HG02610 (cell line): ENCODE measurements around the gene ADPRHL1.
"Not testable (repeated sequence)": the region's sequence is repeated elsewhere in the genome, so short reads cannot be mapped to it uniquely, and the experiment has no call there.

Experiments
- ATAC-seq: cut with Tn5 transposase; IDR thresholded peaks from one replicate; pipeline ENCODE4 v1.9.1; 2021; ENCODE audit warnings: mild to moderate bottlenecking, moderate library complexity; ENCODE audit not compliant: unreplicated experiment

The ADPRHL1 gene

DNA sequence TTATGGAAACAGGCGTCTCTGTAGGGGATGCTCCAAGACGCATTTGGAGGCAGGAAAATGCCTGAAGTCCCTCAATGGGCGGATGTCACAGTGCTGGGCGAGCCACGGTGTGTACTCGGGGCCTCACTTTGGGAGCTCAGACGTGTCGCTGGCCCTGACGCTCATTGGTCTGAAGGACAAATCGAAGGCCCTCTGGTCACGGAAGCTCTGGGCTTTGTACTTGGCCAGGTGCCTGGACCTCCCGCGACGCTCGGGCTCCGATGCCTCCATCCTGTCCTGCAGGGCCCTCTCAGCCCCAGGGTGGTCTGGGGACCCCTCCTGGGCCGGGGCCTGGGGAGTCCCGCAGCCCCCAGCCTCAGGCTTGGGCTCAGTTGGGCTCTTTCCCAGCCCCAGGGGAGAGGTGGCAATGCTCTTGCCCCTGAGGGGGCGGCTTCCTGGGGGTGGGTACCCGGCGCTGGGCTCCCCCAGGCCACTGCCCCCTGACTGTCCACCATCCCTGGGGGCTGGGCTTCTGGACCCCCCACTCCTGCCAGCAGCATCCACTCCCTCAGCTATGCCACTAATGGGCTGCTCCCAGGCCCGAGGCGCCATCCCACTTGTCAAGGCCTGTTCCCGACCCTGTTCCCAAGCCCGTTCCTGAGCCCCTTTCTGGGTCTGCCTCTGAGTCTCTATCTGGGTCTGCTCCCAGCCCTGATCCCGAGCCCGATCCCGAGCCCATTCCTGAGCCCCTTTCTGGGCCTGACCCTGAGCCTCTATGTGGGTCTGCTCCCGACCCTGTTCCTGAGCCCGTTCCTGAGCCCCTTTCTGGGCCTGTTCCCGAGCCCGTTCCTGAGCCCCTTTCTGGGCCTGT lies 49.8 kb downstream of the ADPRHL1 start:
- no peak for ATAC-seq

GRCh38 chr13:113402471-113403254 lies 50.6 kb downstream of the ADPRHL1 start:
- ATAC-seq = no peak

- ATAC-seq = no peak
Measured at GRCh38 chr13:113401452-113402415, 51.6 kb downstream of the ADPRHL1 start.

- no peak for ATAC-seq
Measured at GRCh38 chr13:113400621-113401451, 52.5 kb downstream of the ADPRHL1 start.

- no peak for ATAC-seq
Measured at GRCh38 chr13:113399755-113400149, 53.5 kb downstream of the ADPRHL1 start.

DNA sequence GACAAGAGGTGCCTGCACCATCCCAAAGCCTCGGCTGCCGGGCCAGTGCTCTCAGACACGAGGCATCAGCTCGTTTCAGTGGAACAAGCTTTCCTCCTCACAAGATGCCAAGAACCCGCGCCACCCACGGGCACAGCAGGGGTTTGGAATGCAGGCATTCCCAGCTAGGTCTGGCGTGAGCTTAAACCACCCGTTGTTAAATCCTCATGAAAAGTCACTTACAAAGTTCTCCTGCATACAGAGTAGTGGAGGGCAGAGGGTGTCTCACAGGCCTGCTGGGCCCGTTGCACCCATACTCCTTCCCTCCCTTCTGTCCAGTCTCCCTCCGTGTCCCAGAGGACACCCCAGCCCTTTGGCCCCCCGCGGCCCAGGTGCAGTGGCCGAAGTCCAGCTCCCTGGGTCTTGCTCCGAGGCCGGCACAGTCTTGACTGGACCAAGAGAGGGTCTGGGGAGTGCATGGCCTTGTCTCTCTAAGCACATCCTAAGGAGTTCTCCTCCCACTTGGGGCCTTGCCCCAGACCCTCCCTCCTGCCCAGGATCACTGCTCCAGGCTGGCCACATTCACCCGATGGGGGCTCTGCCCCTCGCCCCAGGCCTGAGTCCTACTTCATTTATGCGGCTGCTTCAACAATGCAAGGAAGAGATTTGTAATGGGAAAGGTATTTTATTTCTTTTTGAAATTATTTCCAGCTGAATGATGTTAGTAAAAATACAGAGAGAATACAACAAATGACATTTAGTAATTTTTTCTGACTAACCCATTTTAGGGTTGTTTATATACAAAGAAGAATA lies 54.1 kb downstream of the ADPRHL1 start:
- ATAC-seq = no peak

- ATAC-seq = no peak
Measured at GRCh38 chr13:113397608-113398425, 55.5 kb downstream of the ADPRHL1 start.

DNA sequence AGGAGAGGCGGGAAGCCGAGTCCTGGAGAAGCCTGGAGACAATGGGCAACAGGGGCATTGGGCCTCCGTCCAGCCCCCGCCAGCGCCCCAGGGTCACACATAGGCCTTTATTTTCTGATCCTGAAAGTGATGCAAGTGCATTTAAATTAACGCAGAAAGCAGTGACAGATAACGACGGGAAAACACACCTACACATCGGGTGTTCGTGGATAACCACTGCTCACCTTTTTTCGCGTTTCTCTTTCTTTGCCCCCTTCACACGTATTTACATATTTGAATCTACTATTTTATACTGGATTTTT lies 59.0 kb downstream of the ADPRHL1 start:
- no peak for ATAC-seq

DNA sequence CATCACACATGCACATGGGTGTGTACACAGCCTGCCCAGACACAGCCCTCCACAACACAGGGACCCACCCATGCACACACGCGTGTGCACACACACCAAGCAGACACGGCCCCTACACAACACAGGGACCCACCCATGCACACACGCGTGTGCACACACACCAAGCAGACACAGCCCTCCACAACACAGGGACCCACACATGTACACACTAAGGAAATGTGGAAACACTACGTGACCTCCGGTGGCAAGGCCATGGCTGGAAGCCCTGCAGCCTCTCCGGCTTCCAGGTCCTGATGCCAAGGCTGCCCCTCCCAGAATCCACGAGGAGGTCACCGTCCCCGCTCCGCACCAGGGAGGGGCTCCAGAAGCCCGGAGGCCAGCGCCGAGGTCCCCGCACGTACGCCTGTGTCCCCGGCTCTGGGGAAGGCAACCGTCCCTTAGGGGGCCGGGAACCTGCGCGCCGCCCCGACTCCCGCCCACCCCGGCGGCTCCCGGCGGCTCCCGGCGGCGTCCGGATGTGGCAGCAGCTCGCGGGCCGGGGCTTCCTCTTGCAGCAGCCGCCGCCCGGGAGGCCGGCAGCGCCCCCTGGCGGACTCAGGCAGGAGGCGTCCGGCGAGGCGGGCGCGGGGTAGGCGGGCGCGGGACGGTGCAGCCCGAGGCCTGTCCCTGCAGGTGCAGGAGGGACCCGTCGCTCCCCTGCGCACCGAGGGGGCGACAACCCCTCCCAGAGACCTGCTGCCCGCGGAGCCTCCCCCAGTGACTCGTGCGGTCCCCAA lies 59.5 kb downstream of the ADPRHL1 start:
- peak; percentile 89 for ATAC-seq

GRCh38 chr13:113393226-113393562 lies 60.1 kb downstream of the ADPRHL1 start:
- no peak for ATAC-seq

DNA sequence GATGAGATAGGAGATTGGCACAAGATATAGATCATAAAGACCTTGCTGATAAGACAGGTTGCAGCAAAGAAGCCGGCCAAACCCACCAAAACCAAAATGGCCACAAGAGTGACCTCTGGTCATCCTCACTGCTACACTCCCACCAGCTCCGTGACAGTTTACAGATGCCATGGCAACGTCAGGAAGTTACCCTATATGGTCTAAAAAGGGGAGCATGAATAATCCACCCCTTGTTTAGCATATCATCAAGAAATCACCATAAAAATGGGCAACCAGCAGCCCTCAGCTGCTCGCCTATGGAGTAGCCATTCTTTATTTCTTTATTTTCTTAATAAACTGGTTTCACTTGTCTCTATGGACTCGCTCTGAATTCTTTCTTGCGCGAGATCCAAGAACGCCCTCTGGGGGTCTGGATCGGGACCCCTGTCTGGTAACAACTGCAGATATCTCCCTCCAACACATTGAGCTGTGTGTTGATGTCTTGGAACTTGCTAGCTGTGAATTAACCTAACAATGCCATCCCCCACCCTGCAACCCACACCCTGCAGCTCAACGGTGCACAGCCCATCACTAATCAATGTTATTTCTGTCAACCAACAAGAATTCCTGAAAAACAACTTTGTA lies 62.3 kb downstream of the ADPRHL1 start:
- no peak for ATAC-seq

- not testable (repeated sequence) for ATAC-seq
Measured at GRCh38 chr13:113389586-113389985, 63.7 kb downstream of the ADPRHL1 start.

DNA sequence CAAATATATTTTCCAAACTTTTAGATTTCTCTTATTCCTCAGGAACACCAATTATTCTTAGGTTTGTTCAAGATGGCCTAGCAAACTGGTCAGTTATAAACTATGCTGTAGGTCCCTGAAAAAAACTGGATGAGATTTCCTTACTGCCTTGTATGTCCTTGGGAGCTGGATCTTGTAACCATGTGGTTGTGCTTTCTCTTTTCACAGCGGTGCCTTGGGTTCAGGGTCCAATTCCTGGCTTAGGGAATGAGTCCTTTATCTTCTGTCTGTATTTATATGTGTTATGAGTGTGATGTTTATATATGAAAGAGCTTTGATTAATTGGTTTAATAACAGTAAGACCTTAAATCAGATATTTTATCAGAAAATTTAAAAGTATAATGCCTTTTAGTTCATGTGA lies 65.9 kb downstream of the ADPRHL1 start:
- no peak for ATAC-seq

DNA sequence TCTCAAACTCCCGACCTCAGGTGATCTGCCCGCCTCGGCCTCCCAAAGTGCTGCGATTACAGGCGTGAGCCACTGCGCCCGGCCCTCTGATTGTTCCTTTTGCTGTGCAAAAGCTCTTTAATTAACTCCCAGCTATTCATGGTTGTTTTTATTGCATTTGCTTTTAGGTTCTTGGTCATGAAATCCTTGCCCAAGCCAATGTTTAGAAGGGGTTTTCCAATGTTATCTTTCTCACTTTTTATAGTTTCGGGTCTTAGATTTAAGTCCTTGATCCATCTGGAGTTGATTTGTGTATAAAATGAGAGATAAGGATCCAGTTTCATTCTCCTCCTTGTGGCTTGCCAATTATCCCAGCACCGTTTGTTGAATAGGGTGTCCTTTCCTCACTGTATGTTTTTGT lies 70.2 kb downstream of the ADPRHL1 start:
- no peak for ATAC-seq

DNA sequence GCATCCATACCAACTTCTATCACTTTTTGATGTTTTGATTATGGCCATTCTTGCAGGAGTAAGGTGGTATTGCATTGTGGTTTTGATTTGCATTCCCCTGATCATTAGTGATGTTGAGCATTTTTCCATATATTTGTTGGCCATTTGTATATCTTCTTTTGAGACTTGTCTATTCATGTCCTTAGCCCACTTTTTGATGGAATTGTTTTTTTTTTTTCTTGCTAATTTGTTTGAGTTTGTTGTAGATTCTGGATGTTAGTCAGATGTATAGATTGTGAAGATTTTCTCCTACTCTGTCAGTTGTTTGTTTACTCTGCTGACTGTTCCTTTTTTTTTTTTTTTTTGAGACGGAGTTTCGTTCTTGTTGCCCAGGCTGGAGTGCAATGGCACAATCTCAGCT lies 70.7 kb downstream of the ADPRHL1 start:
- ATAC-seq = not testable (repeated sequence)

GRCh38 chr13:113378825-113379224 lies 74.5 kb downstream of the ADPRHL1 start:
- ATAC-seq = no peak

GRCh38 chr13:113374511-113375175 lies 78.6 kb downstream of the ADPRHL1 start:
- no peak for ATAC-seq
